Measurements from ENCODE around the gene MARK4. TPM values are rescaled to one million over a fixed set of nuclear protein-coding genes. Genes with fewer than 3 reads are reported as not detected.
A peak's percentile ranks its signal among the peaks of the same experiment; 100 is the strongest.

Gene MARK4
- total RNA-seq, 1 experiment from 2014 or later, result 37.7 TPM

DNA sequence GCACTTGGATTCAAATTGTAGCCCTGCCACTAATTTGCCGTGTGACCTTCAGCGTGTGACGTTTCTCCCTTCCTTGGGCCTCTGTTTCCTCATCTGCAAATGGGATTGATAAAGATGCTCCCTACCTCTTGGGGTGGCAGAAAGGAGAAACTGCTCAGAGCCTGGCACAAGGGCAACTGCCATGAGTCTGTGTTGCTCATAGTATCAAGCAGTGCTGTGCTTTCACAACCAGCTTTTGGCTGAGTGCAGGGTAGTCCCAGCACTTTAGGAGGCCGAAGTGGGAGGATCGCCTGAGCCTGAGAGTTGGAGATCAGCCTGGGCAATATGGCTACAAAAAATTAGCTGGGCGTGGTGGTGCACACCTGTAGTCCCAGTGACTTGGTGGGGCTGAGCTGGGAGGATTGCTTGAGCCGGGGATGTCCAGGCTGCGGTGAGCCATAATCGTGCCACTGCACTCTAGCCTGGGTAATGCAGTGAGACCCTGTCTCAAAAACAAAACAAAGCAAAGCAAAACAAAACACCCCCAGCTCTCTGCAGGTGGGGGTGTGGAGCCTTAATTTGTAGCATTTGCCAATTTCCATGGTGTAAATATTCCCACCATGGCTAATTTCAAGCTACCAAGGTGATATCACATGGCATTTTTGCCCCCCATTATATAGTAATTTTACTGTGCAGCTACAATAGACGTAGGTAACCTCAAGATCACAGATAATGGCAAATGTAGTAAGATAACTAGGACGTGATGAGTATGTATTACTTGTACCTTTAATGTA lies 1.6 kb upstream of the MARK4 start:
- H3K27ac ChIP-seq (ENCODE audit: low read depth, low read length), result no peak overlapping the region
- no peaks in the 10 kb centered on the region for H3K9me3 ChIP-seq (ENCODE audit: control insufficient read depth in 1 of 2, insufficient read depth in 1 of 2, low read depth in 1 of 2, low read length in 2 of 2)
- H2AFZ ChIP-seq (ENCODE audit: low read depth, low read length, poor library complexity, severe bottlenecking), result peak overlapping the region; percentile 94
- no peak overlapping the region for H3K9ac ChIP-seq (ENCODE audit: low read length)
- CTCF ChIA-PET, result interaction anchor here (0.8 to 2.2 kb wide), 6 partner anchors 20 to 229 kb away, joined by 3 to 4 read pairs (median 4); partner anchors contain the start of gene BLOC1S3
- H3K36me3 ChIP-seq (ENCODE audit: control insufficient read depth in 1 of 2, insufficient read depth in 2 of 2, low read length in 2 of 2), result no peaks in the 10 kb centered on the region
- H3K9me2 ChIP-seq (ENCODE audit: insufficient read depth), result no peaks in the 10 kb centered on the region
- peaks cover 30% of the 10 kb centered on the region for H3K79me2 ChIP-seq (ENCODE audit: insufficient read depth, low read length)
- no peaks in the 10 kb centered on the region for H3K27me3 ChIP-seq (ENCODE audit: insufficient read depth, low read length)
- no peaks in the 10 kb centered on the region for H4K20me1 ChIP-seq (ENCODE audit: insufficient read depth)
- no peak for DNase-seq (ENCODE audit: low read depth, low spot score)
- H3K4me3 ChIP-seq (replicated peaks in 1 of 2; ENCODE audit: low read depth in 1 of 2, low read length in 2 of 2), result no peak overlapping the region
- RAD21 ChIA-PET (ENCODE audit: low non-redundant PET in 1 of 2, low total read pairs in 2 of 2, uncharacterized antibody in 2 of 2, unreplicated experiment in 2 of 2), result interaction anchor here in 1 of 2 experiments (0.6 kb wide), 2 partner anchors 46 to 1761 kb away, joined by 3 to 4 read pairs; no protein-coding TSS in a partner anchor
- no peak overlapping the region; the same call in 1 of the 2 replicates for H3K4me2 ChIP-seq (ENCODE audit: low read length)
- peaks cover 13 to 31% of the 10 kb centered on the region in 2 experiments; a peak in 3 of 4 replicates for H3K4me1 ChIP-seq (ENCODE audit: control insufficient read depth in 1 of 2, insufficient read depth in 2 of 2, low read length in 2 of 2)
- no peak for ATAC-seq
- POLR2A ChIA-PET, result interaction anchor here (1.3 kb wide), 1 partner anchor 158 kb away, joined by 3 read pairs; no protein-coding TSS in a partner anchor
- intact Hi-C loops (cut with micrococcal nuclease), result loop anchor here (2.0 to 10.0 kb wide), 3 partner anchors 65 to 232 kb away; no protein-coding TSS in a partner anchor
- BruUV-seq (replicated peaks), result no TSS peak
- no peak for TF ChIP-seq POLR2AphosphoS5 (IDR thresholded peaks at IDR 0.05; ENCODE audit: low read depth, low read length)
- TF ChIP-seq SP1 (IDR thresholded peaks at IDR 0.05; ENCODE audit: low read depth), result no peak
- TF ChIP-seq EZH2phosphoT487 (IDR thresholded peaks at IDR 0.05; ENCODE audit: borderline replicate concordance), result no peak
- TF ChIP-seq ELF1 (IDR thresholded peaks at IDR 0.05; ENCODE audit: borderline replicate concordance, low read depth), result no peak
- TF ChIP-seq ZNF274 (IDR thresholded peaks at IDR 0.05; ENCODE audit: low read depth, low read length), result no peak
- TF ChIP-seq, protein P1, sequence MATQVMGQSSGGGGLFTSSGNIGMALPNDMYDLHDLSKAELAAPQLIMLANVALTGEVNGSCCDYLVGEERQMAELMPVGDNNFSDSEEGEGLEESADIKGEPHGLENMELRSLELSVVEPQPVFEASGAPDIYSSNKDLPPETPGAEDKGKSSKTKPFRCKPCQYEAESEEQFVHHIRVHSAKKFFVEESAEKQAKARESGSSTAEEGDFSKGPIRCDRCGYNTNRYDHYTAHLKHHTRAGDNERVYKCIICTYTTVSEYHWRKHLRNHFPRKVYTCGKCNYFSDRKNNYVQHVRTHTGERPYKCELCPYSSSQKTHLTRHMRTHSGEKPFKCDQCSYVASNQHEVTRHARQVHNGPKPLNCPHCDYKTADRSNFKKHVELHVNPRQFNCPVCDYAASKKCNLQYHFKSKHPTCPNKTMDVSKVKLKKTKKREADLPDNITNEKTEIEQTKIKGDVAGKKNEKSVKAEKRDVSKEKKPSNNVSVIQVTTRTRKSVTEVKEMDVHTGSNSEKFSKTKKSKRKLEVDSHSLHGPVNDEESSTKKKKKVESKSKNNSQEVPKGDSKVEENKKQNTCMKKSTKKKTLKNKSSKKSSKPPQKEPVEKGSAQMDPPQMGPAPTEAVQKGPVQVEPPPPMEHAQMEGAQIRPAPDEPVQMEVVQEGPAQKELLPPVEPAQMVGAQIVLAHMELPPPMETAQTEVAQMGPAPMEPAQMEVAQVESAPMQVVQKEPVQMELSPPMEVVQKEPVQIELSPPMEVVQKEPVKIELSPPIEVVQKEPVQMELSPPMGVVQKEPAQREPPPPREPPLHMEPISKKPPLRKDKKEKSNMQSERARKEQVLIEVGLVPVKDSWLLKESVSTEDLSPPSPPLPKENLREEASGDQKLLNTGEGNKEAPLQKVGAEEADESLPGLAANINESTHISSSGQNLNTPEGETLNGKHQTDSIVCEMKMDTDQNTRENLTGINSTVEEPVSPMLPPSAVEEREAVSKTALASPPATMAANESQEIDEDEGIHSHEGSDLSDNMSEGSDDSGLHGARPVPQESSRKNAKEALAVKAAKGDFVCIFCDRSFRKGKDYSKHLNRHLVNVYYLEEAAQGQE (IDR thresholded peaks at IDR 0.05; ENCODE audit: low read depth), result no peak
- no peak for TF ChIP-seq JUND (IDR thresholded peaks at IDR 0.05)
- TF ChIP-seq ATF3 (IDR thresholded peaks at IDR 0.05), result no peak
- no peak for TF ChIP-seq CBX3 (IDR thresholded peaks at IDR 0.05; ENCODE audit: low read depth)
